Esophagus squamous epithelium (tissue), 4 donors: ENCODE measurements around the gene TMEM191C.
"Not testable (repeated sequence)": the region's sequence is repeated elsewhere in the genome, so short reads cannot be mapped to it uniquely, and the experiment has no call there.

Experiments
- CTCF ChIP-seq, 6 experiments: fragments of 450-650 bp in 4 of 6; fragments of 200-600 bp in 2 of 6; sonication (generic) in 2 of 6; IDR thresholded peaks; one replicate each; pipeline ENCODE4 v1.5.1; 2016 to 2019; ENCODE audit warnings: antibody characterized with exemption in 6 of 6, mild to moderate bottlenecking in 4 of 6, moderate library complexity in 4 of 6
- POLR2A ChIP-seq, 4 donors: fragments of 450-650 bp; IDR thresholded peaks; one replicate each; pipeline ENCODE4 v1.6.1; 2017; ENCODE audit warnings: antibody characterized with exemption in 4 of 4, mild to moderate bottlenecking in 4 of 4, moderate library complexity in 3 of 4

DNA sequence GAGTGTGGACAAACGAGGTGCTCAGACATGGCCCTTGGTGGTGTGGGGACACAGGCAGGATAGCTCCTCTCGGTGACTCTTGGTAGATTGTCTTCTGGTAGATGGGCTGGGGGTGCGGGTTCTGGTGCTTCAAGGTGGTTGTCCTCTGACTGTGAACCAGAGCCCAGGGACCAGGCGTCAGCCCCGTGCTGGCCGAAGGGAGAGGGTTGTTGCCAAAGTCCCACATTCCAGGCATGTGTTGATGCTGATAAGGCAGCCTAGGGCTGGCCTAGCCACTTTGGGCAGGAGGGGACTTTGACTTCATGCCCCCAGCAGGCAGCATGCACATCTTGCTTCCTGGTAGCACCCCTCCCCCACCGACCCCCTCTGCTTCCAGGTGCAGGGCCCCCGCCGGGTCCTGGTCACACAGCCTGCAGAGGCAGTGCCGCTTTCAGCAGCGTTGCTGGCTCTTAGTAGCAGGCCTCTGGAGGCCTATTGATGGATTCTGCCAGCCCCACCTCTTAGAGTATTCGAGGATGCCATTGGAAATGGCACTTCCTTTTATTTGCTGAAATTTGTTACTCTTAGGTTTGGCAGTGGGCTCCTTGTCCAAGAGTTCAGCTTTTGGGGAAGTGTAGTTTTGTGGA lies 43.0 kb upstream of the TMEM191C start:
- TF ChIP-seq CTCF, POLR2A (IDR thresholded peaks at IDR 0.05): not testable (repeated sequence)
